Ishikawa (cell line): ENCODE measurements around the gene SPOP.

ENCODE experiments used
- CEBPB ChIP-seq: IDR thresholded peaks from 2 replicates; pipeline ENCODE4 v1.6.1; 2012
- CREB1 ChIP-seq: IDR thresholded peaks from 2 replicates; pipeline ENCODE4 v1.6.1; 2012; ENCODE audit warnings: low read depth
- EGR1 ChIP-seq: IDR thresholded peaks from 2 replicates; pipeline ENCODE4 v1.6.1; 2012
- EP300 ChIP-seq: IDR thresholded peaks from 2 replicates; pipeline ENCODE4 v1.6.1; 2012; ENCODE audit warnings: borderline replicate concordance
- FOXM1 ChIP-seq: IDR thresholded peaks from 2 replicates; pipeline ENCODE4 v1.6.1; 2012; ENCODE audit warnings: low read depth, borderline replicate concordance
- NFIC ChIP-seq: IDR thresholded peaks from 2 replicates; pipeline ENCODE4 v1.6.1; 2012
- RAD21 ChIP-seq: IDR thresholded peaks from 2 replicates; pipeline ENCODE4 v1.6.1; 2012; ENCODE audit warnings: low read depth
- REST ChIP-seq: IDR thresholded peaks from 2 replicates; pipeline ENCODE4 v1.6.1; 2012; ENCODE audit warnings: low read depth, mild to moderate bottlenecking
- TAF1 ChIP-seq: IDR thresholded peaks from 2 replicates; pipeline ENCODE4 v1.6.1; 2012; ENCODE audit warnings: low read depth, mild to moderate bottlenecking
- TCF12 ChIP-seq: IDR thresholded peaks from 2 replicates; pipeline ENCODE4 v1.6.1; 2012; ENCODE audit warnings: low read depth
- TEAD4 ChIP-seq: IDR thresholded peaks from 2 replicates; pipeline ENCODE4 v1.6.1; 2012
- YY1 ChIP-seq: IDR thresholded peaks from 2 replicates; pipeline ENCODE4 v1.6.1; 2012; ENCODE audit warnings: low read depth
- ZBTB7A ChIP-seq: IDR thresholded peaks from 2 replicates; pipeline ENCODE4 v1.6.1; 2012; ENCODE audit warnings: low read depth
- TF ChIP-seq, protein P1 (sequence below): IDR thresholded peaks from 2 replicates; pipeline ENCODE4 v1.6.1; 2012
- TF ChIP-seq, protein P2 (sequence below): IDR thresholded peaks from 2 replicates; pipeline ENCODE4 v1.6.1; 2012

Gene SPOP

GRCh38 chr17:49581648-49581998 is 96.3 kb downstream of the SPOP start:
- TF ChIP-seq, protein P1, sequence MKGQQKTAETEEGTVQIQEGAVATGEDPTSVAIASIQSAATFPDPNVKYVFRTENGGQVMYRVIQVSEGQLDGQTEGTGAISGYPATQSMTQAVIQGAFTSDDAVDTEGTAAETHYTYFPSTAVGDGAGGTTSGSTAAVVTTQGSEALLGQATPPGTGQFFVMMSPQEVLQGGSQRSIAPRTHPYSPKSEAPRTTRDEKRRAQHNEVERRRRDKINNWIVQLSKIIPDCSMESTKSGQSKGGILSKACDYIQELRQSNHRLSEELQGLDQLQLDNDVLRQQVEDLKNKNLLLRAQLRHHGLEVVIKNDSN: no peak
- TF ChIP-seq FOXM1 (no peak), EP300 (no peak), NFIC (no peak), EGR1 (no peak), ZBTB7A (no peak), CEBPB (no peak), TEAD4 (no peak), TAF1 (no peak), TCF12 (no peak), YY1 (no peak), RAD21 (no peak)
- TF ChIP-seq, protein P2, sequence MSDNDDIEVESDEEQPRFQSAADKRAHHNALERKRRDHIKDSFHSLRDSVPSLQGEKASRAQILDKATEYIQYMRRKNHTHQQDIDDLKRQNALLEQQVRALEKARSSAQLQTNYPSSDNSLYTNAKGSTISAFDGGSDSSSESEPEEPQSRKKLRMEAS: no peak

DNA sequence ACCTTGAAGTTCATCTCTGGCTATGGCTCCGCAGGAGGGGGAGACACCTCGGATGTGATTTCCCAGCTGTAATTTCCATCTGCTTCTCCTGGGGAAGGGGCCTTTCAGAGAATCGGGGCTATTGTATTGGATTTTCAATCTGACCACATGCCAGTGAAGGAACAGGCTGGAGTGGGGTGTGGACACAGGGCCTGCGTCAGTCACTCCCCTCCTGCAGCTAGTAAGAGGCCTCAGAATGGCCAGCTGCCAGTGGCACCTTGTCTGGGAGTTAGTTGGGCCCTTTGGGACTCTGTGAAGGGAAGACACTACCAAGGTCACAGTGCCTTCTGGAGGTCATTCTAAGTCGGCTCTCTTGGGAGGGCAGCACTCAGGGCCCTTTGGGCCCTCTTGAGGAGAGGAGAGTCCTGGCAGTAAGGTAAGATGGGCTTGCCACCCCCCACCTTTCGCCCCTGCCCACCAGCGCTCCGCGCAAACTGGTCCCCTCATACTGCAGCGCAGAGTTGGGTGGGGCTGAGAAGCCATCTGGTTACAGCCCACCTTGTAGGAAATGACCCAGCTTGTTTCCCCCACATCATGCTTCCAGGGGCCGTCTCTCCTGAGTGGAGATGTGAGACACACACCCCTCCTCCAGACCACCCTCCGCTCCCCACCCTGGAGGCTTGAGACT is 96.8 kb downstream of the SPOP start:
- TF ChIP-seq, protein P2: no peak
- TF ChIP-seq EGR1: no peak
- no peak for TF ChIP-seq REST
- no peak for TF ChIP-seq CEBPB
- no peak for TF ChIP-seq YY1
- no peak for TF ChIP-seq NFIC
- TF ChIP-seq TEAD4: no peak
- TF ChIP-seq CREB1: no peak
- TF ChIP-seq TAF1: no peak
- TF ChIP-seq RAD21: no peak
- TF ChIP-seq FOXM1: no peak
- no peak for TF ChIP-seq EP300
- no peak for TF ChIP-seq ZBTB7A
- TF ChIP-seq, protein P1: no peak
- no peak for TF ChIP-seq TCF12

- TF ChIP-seq CEBPB (no peak), ZBTB7A (no peak), NFIC (no peak), YY1 (no peak), TCF12 (no peak), FOXM1 (no peak), EGR1 (no peak), EP300 (no peak), REST (no peak), CREB1 (no peak), RAD21 (no peak), TAF1 (no peak), TEAD4 (no peak)
- TF ChIP-seq, protein P2: no peak
- TF ChIP-seq, protein P1: no peak
Measured at GRCh38 chr17:49580055-49580721, 97.7 kb downstream of the SPOP start.

- TF ChIP-seq TEAD4 (no peak), REST (no peak), FOXM1 (no peak), TCF12 (no peak), EP300 (no peak), YY1 (no peak), NFIC (no peak), CREB1 (no peak), RAD21 (no peak)
- TF ChIP-seq, protein P2: no peak
- TF ChIP-seq, protein P1: no peak
Measured at GRCh38 chr17:49579522-49579921, 98.4 kb downstream of the SPOP start.
